ENCODE data around the gene STARD3. TPM values are rescaled to one million over a fixed set of nuclear protein-coding genes. Genes with fewer than 3 reads are reported as not detected.

Gene STARD3
- total and polyA plus RNA-seq, 2 of the 13 experiments (the other 11 are each of a cell fraction or from before 2014, with no cell fraction given) = 34.6 to 100 TPM

GRCh38 chr17:39674702-39675389, 37.9 kb downstream of the STARD3 start (continued):
- TF ChIP-seq KIAA2018 (CRISPR knock-in tag; IDR thresholded peaks at IDR 0.05; ENCODE audit: borderline replicate concordance) (no peak), MIER2 (CRISPR knock-in tag; IDR thresholded peaks at IDR 0.05) (no peak), ARID4A (CRISPR knock-in tag; IDR thresholded peaks at IDR 0.05; ENCODE audit: borderline replicate concordance) (peak; percentile 52; the same call in 1 of the 2 replicates), MLLT10 (CRISPR knock-in tag; IDR thresholded peaks at IDR 0.05) (no peak), DZIP1 (CRISPR knock-in tag; IDR thresholded peaks at IDR 0.05) (no peak), RBAK (CRISPR knock-in tag; IDR thresholded peaks at IDR 0.05) (no peak), ZBTB44 (CRISPR knock-in tag; IDR thresholded peaks at IDR 0.05) (no peak), ZKSCAN1 (IDR thresholded peaks at IDR 0.05; ENCODE audit: low read length) (no peak), ZSCAN9 (CRISPR knock-in tag; IDR thresholded peaks at IDR 0.05; ENCODE audit: borderline replicate concordance) (no peak), NFYC (CRISPR knock-in tag; IDR thresholded peaks at IDR 0.05) (no peak)

Data from HepG2 (cell line).